T-helper 2 cell (primary cell): ENCODE measurements around the gene ENGASE.

Experiments
- DNase-seq, 5 experiments: peaks; one replicate each; pipeline versions ENCODE4 v3.0.0 to v3.0.0-alpha.2; 2012 to 2022

Gene ENGASE

GRCh38 chr17:79039171-79039570, 35.5 kb upstream of the ENGASE start:
- DNase-seq: no peak

GRCh38 chr17:79039886-79040285, 34.7 kb upstream of the ENGASE start:
- DNase-seq: no peak

- no peak for DNase-seq
Measured at GRCh38 chr17:79041041-79041570, 33.5 kb upstream of the ENGASE start.

- no peak for DNase-seq
Measured at GRCh38 chr17:79041723-79042420, 32.8 kb upstream of the ENGASE start.

GRCh38 chr17:79042421-79043190, 32.0 kb upstream of the ENGASE start:
- peak; percentile 29 to 55 (median 42) for DNase-seq

GRCh38 chr17:79043191-79043930, 31.3 kb upstream of the ENGASE start:
- no peak for DNase-seq

GRCh38 chr17:79043931-79044320, 30.7 kb upstream of the ENGASE start:
- DNase-seq: no peak

GRCh38 chr17:79044462-79044861, 30.2 kb upstream of the ENGASE start:
- no peak for DNase-seq

GRCh38 chr17:79045001-79045729, 29.5 kb upstream of the ENGASE start:
- no peak for DNase-seq

GRCh38 chr17:79045842-79046196, 28.8 kb upstream of the ENGASE start:
- peak; percentile 18 to 51 (median 48) for DNase-seq

- no peak for DNase-seq
Measured at GRCh38 chr17:79046197-79046915, 28.3 kb upstream of the ENGASE start.

- no peak for DNase-seq
Measured at GRCh38 chr17:79046916-79047280, 27.7 kb upstream of the ENGASE start.

GRCh38 chr17:79047291-79047920, 27.2 kb upstream of the ENGASE start:
- no peak for DNase-seq

GRCh38 chr17:79047923-79048825, 26.4 kb upstream of the ENGASE start:
- no peak for DNase-seq

GRCh38 chr17:79048826-79049755, 25.5 kb upstream of the ENGASE start:
- no peak for DNase-seq

GRCh38 chr17:79049821-79050220, 24.8 kb upstream of the ENGASE start:
- no peak for DNase-seq

- DNase-seq: no peak
Measured at GRCh38 chr17:79050551-79050950, 24.1 kb upstream of the ENGASE start.

GRCh38 chr17:79051306-79051705, 23.3 kb upstream of the ENGASE start:
- no peak for DNase-seq

- no peak for DNase-seq
Measured at GRCh38 chr17:79052131-79052530, 22.5 kb upstream of the ENGASE start.
